ENCODE data around the gene TMEM39A.

TMEM39A gene

DNA sequence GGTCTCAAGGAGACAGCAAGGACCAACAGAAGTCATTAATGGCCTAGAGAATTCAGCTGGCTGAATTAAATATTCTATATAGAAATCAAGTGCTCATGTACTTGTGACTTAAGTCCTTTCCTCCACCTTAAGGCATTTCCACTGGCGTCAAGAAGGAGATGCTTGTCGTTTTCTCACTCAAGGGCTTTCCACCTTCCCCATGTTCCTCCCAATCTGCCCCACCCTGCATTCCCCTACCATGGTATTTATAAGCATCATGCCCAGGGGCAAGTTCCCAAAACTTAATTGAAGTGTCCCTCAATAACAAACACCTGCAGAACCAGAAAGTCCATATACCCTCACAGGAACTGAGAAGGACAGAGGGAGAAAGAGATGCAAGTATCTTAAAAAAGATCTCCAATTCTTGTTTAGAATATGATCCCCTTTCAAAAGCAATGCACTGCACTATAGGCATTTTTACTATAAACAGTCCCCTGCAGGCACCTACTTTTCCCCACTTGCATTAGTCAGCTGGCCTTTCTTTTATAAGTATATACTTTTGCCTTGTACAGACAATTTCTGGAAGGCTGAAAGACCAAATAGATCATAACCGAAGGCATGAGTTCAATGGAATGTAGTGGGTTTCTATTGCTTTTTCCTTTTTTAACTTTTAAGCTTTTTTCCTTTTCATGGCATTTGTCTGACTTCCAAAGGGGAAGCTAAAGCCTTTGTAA, 29.6 kb downstream of the TMEM39A start:
- no peak for DNase-seq
- TF ChIP-seq POLR2A (IDR thresholded peaks at IDR 0.05; ENCODE audit: low read length): no peak
- no peak for TF ChIP-seq GATA1 (IDR thresholded peaks at IDR 0.05; ENCODE audit: low read depth, low read length)

DNA sequence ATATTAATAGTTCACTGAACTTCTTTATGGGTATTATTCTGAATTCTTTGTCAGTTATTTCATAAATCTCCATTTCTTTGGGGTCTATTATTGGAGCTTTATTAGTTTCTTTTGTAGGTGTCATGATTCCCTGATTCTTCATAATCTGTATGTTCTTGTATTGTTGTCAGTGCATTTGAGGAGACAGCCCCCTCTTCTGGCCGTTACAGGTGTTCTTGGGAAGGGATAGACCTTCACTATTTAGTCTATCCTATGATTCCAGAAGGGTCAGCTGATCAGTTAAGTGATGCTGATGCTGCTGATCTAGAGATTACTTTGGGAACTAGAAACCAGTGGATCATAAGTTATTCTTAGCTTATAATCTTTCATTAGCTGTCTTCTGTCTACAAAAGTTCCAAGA, 34.9 kb downstream of the TMEM39A start:
- no peak for TF ChIP-seq POLR2A (IDR thresholded peaks at IDR 0.05; ENCODE audit: low read length)
- TF ChIP-seq GATA1 (IDR thresholded peaks at IDR 0.05; ENCODE audit: low read depth, low read length): no peak
- DNase-seq: peak; percentile 11 to 16

DNA sequence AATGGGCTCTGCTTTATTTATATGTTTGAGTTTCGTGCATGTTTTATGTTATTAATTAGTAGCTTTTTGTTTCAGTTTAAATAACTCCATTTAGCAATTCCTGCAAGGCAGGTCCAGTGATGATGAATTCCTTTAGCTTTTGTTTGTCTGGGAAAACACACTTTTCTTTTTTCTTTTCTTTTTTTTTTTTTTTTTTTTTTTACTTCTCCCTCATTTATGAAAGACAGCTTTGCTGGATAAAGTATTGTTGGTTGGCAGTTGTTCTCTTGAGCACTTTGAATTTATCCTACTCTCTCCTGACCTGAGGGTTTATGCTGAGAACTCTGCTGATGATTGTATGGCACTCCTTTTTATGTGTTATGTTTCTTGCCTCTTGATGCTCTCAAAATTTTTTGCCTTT, 35.7 kb downstream of the TMEM39A start:
- peak; percentile 31 to 42 for DNase-seq
- no peak for TF ChIP-seq GATA1 (IDR thresholded peaks at IDR 0.05; ENCODE audit: low read depth, low read length)
- no peak for TF ChIP-seq POLR2A (IDR thresholded peaks at IDR 0.05; ENCODE audit: low read length)

DNA sequence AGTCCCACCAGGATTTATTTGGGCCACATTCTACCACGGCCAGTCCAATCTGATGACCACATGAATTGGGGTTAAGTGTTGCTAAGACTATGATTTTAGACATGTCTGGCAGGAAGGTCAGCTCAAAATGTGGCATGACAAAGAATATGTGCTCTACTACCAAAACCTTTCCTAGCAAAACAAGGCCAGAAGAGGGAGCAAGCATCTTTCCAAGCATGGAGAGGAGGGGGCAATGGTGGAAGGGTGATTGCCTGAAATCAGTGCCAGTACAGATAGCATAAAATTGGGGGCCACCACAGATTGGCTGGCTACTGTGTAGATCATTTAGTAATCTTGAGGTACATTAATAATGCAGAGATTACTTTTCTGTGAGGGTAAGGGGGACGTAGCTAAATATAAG, 43.2 kb downstream of the TMEM39A start:
- DNase-seq: no peak
- TF ChIP-seq GATA1 (IDR thresholded peaks at IDR 0.05; ENCODE audit: low read depth, low read length): no peak
- no peak for TF ChIP-seq POLR2A (IDR thresholded peaks at IDR 0.05; ENCODE audit: low read length)

DNA sequence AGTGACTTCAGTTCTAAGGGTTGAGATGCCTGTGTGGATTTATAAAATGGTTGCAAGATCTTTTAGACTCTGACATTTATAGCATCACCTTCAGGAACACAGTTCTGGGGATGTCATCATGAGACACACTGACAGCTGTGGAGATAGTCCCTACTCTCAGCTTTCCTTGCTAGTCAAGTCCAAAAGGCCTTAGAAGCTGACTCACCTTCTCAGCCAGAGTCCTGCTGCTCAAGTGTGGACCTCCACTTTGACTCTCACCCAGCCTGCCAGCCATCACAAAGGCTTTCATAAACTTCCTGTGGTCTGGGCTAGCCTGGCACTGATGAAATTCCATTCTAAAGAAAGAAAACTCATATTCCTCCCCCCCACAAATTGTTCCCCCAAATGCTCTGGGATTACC, 44.8 kb downstream of the TMEM39A start:
- TF ChIP-seq POLR2A (IDR thresholded peaks at IDR 0.05; ENCODE audit: low read length) (peak; percentile 4), GATA1 (IDR thresholded peaks at IDR 0.05; ENCODE audit: low read depth, low read length) (no peak)
- DNase-seq: peak; percentile 48 to 56

DNA sequence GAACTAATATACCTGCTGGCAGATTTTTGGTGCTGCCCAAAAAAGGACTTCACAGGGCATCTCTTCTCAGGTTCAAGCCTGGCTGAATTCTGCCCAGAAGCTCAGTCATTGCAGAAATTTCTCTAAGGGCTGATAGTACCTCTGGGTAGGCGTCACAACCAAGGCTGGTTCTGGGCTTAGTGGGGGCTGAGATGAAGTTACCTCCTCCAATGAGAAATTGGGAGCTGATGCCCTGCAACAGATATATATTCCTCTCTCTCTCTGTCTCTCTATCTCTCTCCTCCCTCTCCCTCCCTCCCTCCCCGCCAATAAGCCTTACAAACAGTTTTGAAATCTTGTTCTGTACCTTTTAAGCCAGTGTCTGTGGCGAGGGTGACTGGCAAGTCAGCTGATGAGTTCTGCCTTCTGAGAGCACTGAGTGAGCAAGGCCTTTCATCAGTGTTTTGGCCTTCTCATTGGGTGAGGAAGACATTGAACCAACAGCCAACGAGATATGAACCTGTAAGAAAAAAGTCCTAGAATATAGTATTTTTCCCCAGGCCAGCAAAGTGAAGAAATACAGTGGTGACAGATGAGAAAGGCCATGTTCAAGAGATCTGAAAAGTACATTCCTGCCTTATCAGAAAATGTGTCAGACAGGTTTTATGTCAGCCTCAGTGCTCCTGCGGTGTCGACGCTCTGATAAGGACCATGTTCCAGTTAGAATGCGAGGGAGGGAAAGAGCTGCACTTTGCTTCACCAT, 45.5 kb downstream of the TMEM39A start:
- DNase-seq: peak; percentile 80 to 86
- peak; percentile 24 for TF ChIP-seq POLR2A (IDR thresholded peaks at IDR 0.05; ENCODE audit: low read length)
- TF ChIP-seq GATA1 (IDR thresholded peaks at IDR 0.05; ENCODE audit: low read depth, low read length): no peak

DNA sequence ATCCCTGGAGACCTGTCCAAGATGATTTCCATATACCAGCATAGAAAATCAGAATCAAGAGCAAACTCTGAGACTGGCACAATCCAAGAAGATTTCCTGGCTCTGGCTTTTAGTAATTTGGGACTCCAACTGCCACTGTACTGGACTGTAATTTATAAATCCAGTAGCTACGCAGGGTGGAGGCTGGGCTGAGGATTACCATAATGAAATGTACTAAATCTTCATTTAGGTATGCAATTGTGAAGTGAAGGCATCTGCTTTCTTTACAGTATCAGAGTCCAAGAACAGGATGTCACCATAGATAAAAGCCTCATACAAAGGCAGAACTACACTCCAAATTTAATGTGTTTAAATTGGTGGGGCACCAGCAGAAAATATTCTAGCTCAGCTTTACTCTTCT, 46.5 kb downstream of the TMEM39A start:
- no peak for TF ChIP-seq GATA1 (IDR thresholded peaks at IDR 0.05; ENCODE audit: low read depth, low read length)
- no peak for TF ChIP-seq POLR2A (IDR thresholded peaks at IDR 0.05; ENCODE audit: low read length)
- DNase-seq: no peak

DNA sequence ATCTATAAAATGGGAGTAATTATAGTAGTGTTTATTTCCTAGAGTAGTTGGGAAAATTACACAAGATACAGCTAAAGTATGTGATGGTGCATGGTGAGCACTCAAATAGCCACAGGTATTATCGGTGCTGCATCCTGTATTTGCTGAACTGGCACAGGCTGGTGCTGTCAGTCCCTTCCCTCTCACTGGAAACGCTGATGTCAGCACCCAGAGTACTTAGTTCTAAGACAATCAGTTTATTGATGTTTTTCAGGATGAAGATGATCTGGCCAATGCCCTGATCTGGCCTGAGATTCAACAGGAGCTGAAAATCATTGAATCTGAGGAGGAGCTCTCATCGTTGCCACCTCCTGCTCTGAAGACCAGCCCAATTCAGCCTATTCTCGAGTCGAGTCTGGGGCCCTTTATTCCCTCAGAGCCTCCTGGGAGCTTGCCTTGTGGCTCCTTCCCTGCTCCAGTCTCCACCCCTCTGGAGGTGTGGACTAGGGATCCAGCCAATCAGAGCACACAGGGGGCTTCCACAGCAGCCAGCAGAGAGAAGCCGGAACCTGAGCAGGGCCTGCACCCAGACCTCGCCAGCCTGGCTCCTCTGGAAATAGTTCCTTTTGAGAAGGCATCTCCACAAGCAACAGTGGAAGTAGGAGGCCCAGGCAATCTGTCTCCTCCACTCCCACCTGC, 49.7 kb downstream of the TMEM39A start:
- TF ChIP-seq POLR2A (IDR thresholded peaks at IDR 0.05; ENCODE audit: low read length): no peak
- no peak for TF ChIP-seq GATA1 (IDR thresholded peaks at IDR 0.05; ENCODE audit: low read depth, low read length)
- DNase-seq: no peak

DNA sequence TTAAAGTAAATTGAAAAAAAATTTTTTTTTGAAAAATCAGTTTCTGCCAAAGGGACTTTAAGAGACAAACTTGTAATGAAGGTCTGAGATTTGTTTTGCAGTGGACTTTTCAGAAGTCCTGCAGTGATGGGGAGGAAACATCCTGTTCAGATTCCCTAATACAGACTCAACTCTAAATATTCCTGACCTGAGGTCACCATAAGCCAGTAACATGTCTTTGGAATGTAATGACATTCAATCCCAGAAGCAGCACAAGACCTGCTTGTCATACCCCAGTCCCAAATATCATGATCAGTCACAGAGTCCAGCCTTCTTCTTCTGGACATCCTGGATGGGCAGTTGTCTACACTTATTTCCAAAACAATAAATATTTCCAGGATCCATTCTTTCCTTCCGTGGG, 53.6 kb downstream of the TMEM39A start:
- TF ChIP-seq GATA1 (IDR thresholded peaks at IDR 0.05; ENCODE audit: low read depth, low read length): no peak
- TF ChIP-seq POLR2A (IDR thresholded peaks at IDR 0.05; ENCODE audit: low read length): no peak
- no peak for DNase-seq

DNA sequence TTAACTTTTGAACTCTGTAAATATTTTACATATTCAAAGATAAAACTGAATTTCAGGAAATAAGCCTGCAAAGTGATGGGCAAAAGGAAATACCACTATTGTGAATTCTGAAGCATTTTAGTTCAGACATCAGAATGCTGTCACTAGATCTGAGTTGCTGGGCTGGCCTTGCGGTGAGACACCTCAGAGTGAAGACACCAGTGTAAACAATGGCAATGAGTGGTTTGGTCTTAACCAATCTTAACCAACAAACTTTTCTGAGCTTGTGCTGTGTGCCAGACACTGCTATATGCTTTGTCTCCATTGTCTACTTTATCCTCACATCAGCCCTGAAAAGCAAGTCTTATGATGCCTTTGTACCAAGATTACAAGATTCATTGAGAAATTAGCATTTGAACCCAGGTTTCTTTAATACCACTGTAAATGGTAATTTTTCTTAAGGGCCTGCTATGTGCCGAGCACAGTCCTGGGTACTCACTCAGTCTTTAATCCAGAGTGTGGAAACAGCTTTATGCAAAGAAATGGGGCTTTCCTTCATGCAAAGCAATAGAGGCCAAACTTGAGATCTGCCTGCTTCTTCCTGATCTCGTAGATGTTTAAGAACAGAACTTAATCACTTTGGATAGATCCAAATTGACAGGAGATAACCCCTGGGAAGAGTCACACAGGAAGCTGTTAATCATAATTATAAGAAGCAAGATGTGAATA, 55.0 kb downstream of the TMEM39A start:
- TF ChIP-seq POLR2A (IDR thresholded peaks at IDR 0.05; ENCODE audit: low read length) (no peak), GATA1 (IDR thresholded peaks at IDR 0.05; ENCODE audit: low read depth, low read length) (no peak)
- DNase-seq: no peak

DNA sequence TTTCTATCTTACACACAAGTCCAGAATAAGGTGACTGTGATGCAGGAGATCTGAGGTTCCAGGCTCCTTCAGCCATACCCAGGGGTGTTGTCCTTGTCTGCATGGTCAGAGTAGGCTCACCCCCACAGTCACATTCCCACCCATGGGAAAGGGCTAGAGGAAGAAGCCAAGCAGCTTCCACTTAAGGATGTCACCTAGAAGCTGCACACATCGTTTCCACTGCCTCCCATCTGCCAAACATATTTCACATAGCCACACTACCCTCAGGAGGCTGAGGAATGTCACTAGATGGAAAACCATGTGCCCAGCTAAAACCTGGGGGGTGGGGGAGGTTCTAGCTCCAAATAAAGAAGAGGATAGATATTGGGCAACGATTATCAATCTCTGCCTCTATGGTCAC, 58.1 kb downstream of the TMEM39A start:
- TF ChIP-seq GATA1 (IDR thresholded peaks at IDR 0.05; ENCODE audit: low read depth, low read length) (no peak), POLR2A (IDR thresholded peaks at IDR 0.05; ENCODE audit: low read length) (no peak)
- no peak for DNase-seq

DNA sequence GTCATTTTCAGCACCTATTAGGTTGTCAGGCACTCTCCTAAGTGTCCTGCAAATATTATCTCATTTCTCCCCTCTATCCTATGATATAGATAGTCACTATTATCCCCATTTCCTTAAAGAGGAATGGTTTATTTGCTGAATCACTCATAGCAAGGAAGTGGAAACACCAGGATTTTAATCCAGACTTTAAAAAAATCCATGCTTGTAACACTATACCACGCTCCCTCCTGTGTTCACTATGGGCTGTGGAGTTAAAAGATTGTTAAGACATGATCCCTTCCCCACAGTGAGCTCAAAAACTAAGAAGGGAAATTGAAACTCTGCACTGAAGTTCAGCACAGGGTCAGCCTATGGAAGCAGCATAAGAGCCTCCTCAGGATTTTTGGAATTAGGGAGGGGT, 60.2 kb downstream of the TMEM39A start:
- no peak for DNase-seq

DNA sequence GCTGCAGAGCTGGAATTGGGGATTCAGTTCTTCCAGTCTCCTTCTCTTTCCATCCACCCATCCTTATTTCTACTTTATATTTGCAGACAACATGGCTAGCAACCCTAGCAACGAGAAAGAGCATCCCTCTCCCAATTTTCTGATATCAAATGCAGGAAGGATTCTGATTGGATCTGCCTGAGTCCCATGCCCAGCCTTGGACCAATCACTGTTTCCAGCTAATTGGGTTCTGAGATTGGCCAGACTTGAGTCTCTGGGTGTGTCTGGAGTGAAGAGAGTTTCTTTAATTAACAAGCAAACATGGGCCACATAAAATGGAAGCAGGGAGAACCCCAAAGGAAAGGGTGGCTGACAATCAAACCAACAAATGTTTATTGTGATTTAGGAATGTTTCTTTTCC, 60.6 kb downstream of the TMEM39A start:
- no peak for DNase-seq
- TF ChIP-seq GATA1 (IDR thresholded peaks at IDR 0.05; ENCODE audit: low read depth, low read length) (no peak), POLR2A (IDR thresholded peaks at IDR 0.05; ENCODE audit: low read length) (no peak)

More for the DNA sequence above, 60.2 kb downstream of the TMEM39A start:
- TF ChIP-seq POLR2A (IDR thresholded peaks at IDR 0.05; ENCODE audit: low read length) (no peak), GATA1 (IDR thresholded peaks at IDR 0.05; ENCODE audit: low read depth, low read length) (no peak)

Data from erythroblast (primary cell).